H1 (cell line): ENCODE measurements around the gene TCHH.

Source experiments
- CTCF ChIP-seq, 3 experiments: IDR thresholded peaks; 1 replicate in 2 of 3; 2 replicates in 1 of 3; pipeline versions ENCODE4 v1.5.1 to v1.6.1; 2011; ENCODE audit warnings: low read length in 3 of 3, mild to moderate bottlenecking in 3 of 3, inconsistent platforms in 2 of 3, low read depth in 1 of 3, moderate library complexity in 1 of 3; ENCODE audit not compliant: insufficient read depth in 1 of 3; ENCODE audit errors: control extremely low read depth in 1 of 3
- GABPA ChIP-seq: IDR thresholded peaks from 2 replicates; pipeline ENCODE4 v1.6.1; 2011; ENCODE audit warnings: mild to moderate bottlenecking, low read length, moderate library complexity, borderline replicate concordance; ENCODE audit not compliant: insufficient read depth
- HDAC2 ChIP-seq, 2 experiments: fragments of 300-600 bp in 1 of 2; sonication (generic) in 1 of 2; IDR thresholded peaks; 2 replicates each; pipeline ENCODE4 v1.6.1; 2011 to 2012; ENCODE audit warnings: low read depth in 2 of 2, low read length in 2 of 2, mild to moderate bottlenecking in 2 of 2, moderate library complexity in 2 of 2, borderline replicate concordance in 1 of 2, inconsistent platforms in 1 of 2

- TF ChIP-seq HDAC2 (IDR thresholded peaks at IDR 0.05; ENCODE audit: borderline replicate concordance in 1 of 2, low read depth in 2 of 2, low read length in 2 of 2) (no peak), CTCF (IDR thresholded peaks at IDR 0.05; ENCODE audit: control extremely low read depth in 1 of 3, insufficient read depth in 1 of 3, low read depth in 1 of 3, low read length in 3 of 3) (no peak), GABPA (no peak)
These were observed at the start of gene TCHH for GRCh38 chr1:152115344-152115743.
